GM23248 (cell line): ENCODE data around the gene ADIPOR2.

ENCODE experiments used
- EZH2 ChIP-seq: fragments of 200-600 bp; sonication (generic); IDR thresholded peaks from 2 replicates; pipeline ENCODE4 v1.6.1; 2018; ENCODE audit warnings: antibody characterized with exemption, mild to moderate bottlenecking; ENCODE audit not compliant: insufficient read depth, poor library complexity, severe bottlenecking
- EZH2phosphoT487 ChIP-seq: fragments of 200-600 bp; sonication (generic); IDR thresholded peaks from 2 replicates; pipeline ENCODE4 v1.6.1; 2018; ENCODE audit warnings: antibody characterized with exemption, moderate library complexity, mild to moderate bottlenecking, low read depth; ENCODE audit not compliant: insufficient read depth

DNA sequence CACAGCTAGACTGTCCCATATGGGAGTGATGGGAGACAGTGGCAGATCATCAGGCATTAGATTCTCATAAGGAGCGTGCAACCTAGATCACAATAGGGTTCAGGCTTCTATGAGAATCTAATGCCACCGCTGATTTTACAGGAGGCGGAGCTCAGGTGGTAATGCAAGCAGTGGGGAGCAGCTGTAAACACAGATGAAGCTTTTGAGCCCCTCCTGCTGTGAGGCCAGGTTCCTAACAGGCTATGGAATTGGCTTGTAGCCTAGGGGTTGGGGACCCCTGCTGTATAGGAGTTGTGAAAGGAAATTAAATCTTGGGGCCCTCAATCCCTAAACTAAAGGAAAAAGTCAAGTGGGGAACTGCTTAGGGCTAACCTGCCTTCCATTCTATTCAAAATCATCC lies 29.6 kb downstream of the ADIPOR2 start:
- no peak for TF ChIP-seq EZH2
- TF ChIP-seq EZH2phosphoT487 = no peak
